ENCODE measurements around the gene SP140. TPM values are rescaled to one million over a fixed set of nuclear protein-coding genes. Genes with fewer than 3 reads are reported as not detected.

The SP140 gene
- total RNA-seq, 2 donors from 2014 or later: not detected

DNA sequence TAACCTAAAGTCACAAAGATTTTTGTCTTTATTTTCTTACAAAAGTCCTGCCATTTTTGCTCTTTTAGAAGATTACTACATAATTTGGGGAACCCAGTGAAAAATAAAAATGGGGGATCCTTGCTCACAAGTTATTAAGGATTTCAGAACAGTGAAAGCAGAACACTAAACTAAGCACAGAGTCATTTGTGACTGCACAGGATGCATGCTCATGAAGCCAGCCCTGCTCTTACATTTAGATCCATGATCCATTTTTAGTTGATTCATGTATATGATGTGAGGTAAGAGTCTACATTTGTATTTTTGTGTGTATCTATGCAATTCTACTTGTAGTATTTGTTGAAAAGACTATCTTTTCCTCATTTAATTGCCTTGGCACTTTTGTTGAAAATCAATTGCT lies 123.3 kb downstream of the SP140 start:
- no peak overlapping the region for H3K27ac ChIP-seq (ENCODE audit: low read depth, low read length)
- DNase-seq: no peak
- no peak overlapping the region for H3K4me3 ChIP-seq (ENCODE audit: low read length)
- H3K9me3 Mint-ChIP-seq: peaks cover 3% of the 10 kb centered on the region
- H3K4me1 ChIP-seq (ENCODE audit: control insufficient read depth, insufficient read depth, low read length): no peaks in the 10 kb centered on the region
- H3K27ac Mint-ChIP-seq: no peak overlapping the region
- H3K9ac ChIP-seq (ENCODE audit: extremely low read depth, low read length, poor library complexity, severe bottlenecking): no peak overlapping the region
- H3K4me3 Mint-ChIP-seq: no peak overlapping the region
- H3K9me3 ChIP-seq (ENCODE audit: control insufficient read depth, low read length): peaks cover 5% of the 10 kb centered on the region
- H3K4me1 Mint-ChIP-seq: no peaks in the 10 kb centered on the region
- no peaks in the 10 kb centered on the region for H3K27me3 ChIP-seq (ENCODE audit: control insufficient read depth, insufficient read depth, low read length, poor library complexity, severe bottlenecking)
- H3K27me3 Mint-ChIP-seq (ENCODE audit: insufficient read depth): no peaks in the 10 kb centered on the region
- TF ChIP-seq CTCF (conservative IDR thresholded peaks at IDR 0.05): no peak
- H3K36me3 Mint-ChIP-seq (ENCODE audit: low read depth): no peaks in the 10 kb centered on the region
- no peaks in the 10 kb centered on the region for H3K36me3 ChIP-seq (ENCODE audit: control insufficient read depth, insufficient read depth, low read length)

DNA sequence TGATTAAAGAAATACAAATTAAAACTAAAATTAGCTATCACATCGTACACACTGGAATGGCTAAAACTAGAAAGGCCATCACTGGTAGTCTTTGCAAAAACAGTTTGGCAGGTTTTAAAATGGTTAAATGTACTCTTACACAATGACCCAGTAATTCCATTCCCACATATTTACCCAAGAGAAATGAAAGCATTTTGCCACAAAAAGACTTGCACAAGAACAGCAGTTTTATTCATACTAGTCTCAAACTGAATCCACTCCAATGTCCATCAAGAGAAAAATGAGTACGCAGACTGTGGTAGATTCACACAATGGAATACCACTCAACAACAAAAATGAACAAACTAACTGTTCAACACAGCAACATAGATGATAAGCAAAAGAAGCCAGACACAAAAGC lies 130.5 kb downstream of the SP140 start:
- Histone ChIP-seq H3K9ac (ENCODE audit: extremely low read depth, low read length, poor library complexity, severe bottlenecking) (no peak overlapping the region), H3K4me3 (ENCODE audit: low read length) (no peak overlapping the region), H3K27me3 (ENCODE audit: control insufficient read depth, insufficient read depth, low read length, poor library complexity, severe bottlenecking) (no peaks in the 10 kb centered on the region), H3K27ac (ENCODE audit: low read depth, low read length) (no peak overlapping the region), H3K4me1 (ENCODE audit: control insufficient read depth, insufficient read depth, low read length) (no peaks in the 10 kb centered on the region), H3K36me3 (ENCODE audit: control insufficient read depth, insufficient read depth, low read length) (no peaks in the 10 kb centered on the region), H3K9me3 (ENCODE audit: control insufficient read depth, low read length) (no peaks in the 10 kb centered on the region)
- Mint-ChIP-seq H3K27ac (no peak overlapping the region), H3K27me3 (ENCODE audit: insufficient read depth) (no peaks in the 10 kb centered on the region), H3K4me3 (no peak overlapping the region), H3K4me1 (no peaks in the 10 kb centered on the region), H3K36me3 (ENCODE audit: low read depth) (no peaks in the 10 kb centered on the region), H3K9me3 (peaks cover 5% of the 10 kb centered on the region)
- no peak for TF ChIP-seq CTCF (conservative IDR thresholded peaks at IDR 0.05)
- no peak for DNase-seq
- WGBS, 2 experiments (ENCODE audit: insufficient coverage in 1 of 2, insufficient read length in 1 of 2): 87% methylated on average over 2 of the region's 2 CpGs; no CpG with 5 or more reads in 1 of the 2 experiments

DNA sequence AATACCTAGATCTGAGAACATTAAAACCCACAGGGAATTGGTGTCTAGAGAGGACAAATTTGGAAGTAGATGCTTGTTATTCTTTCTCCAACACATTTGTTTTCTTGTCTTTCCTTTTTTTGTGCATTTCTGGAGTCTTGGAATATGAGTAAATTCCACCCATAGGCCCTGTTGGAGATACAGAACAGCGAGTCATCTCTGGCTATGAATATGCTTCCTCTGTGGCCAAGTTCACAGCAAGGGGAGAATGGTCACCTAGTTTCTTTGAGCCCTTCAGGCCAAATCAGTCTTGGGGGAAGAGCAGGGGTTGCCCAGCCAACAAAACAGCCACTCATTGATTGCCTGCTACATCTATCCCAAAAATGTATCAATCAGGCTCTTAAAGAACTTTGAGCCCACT lies 132.8 kb downstream of the SP140 start:
- H3K27ac ChIP-seq (ENCODE audit: low read depth, low read length): no peak overlapping the region
- DNase-seq: no peak
- H3K27me3 ChIP-seq (ENCODE audit: control insufficient read depth, insufficient read depth, low read length, poor library complexity, severe bottlenecking): no peaks in the 10 kb centered on the region
- no peak for TF ChIP-seq CTCF (conservative IDR thresholded peaks at IDR 0.05)
- H3K9me3 ChIP-seq (ENCODE audit: control insufficient read depth, low read length): no peaks in the 10 kb centered on the region
- WGBS, 2 experiments (ENCODE audit: insufficient coverage in 1 of 2, insufficient read length in 1 of 2): 82 to 100% methylated on average over 1 of the region's 1 CpG
- H3K36me3 ChIP-seq (ENCODE audit: control insufficient read depth, insufficient read depth, low read length): no peaks in the 10 kb centered on the region
- no peak overlapping the region for H3K9ac ChIP-seq (ENCODE audit: extremely low read depth, low read length, poor library complexity, severe bottlenecking)
- Mint-ChIP-seq H3K36me3 (ENCODE audit: low read depth) (no peaks in the 10 kb centered on the region), H3K27me3 (ENCODE audit: insufficient read depth) (no peaks in the 10 kb centered on the region), H3K9me3 (peaks cover 5% of the 10 kb centered on the region), H3K4me3 (no peak overlapping the region), H3K4me1 (no peaks in the 10 kb centered on the region), H3K27ac (no peak overlapping the region)
- H3K4me3 ChIP-seq (ENCODE audit: low read length): no peak overlapping the region
- H3K4me1 ChIP-seq (ENCODE audit: control insufficient read depth, insufficient read depth, low read length): no peaks in the 10 kb centered on the region
